Caco-2 (cell line): Measurements from ENCODE around the gene HECTD3. TPM values are rescaled to one million over a fixed set of nuclear protein-coding genes. Genes with fewer than 3 reads are reported as not detected.
A peak's percentile ranks its signal among the peaks of the same experiment; 100 is the strongest.

Experiments used
- Bru-seq: library from RNA; stranded (reverse); fragments of 400-500 nt; gene quantifications from one replicate; lab custom pipeline; 2021; lab: Mats Ljungman, UMichigan
- BruChase-seq, 2 experiments: library from RNA; stranded (reverse); fragments of 400-500 nt; gene quantifications; one replicate each; lab custom pipeline; 2021; lab: Mats Ljungman, UMichigan
- BruUV-seq: library from RNA; stranded (reverse); fragments of 400-500 nt; replicated peaks from 2 replicates; lab custom pipeline; 2021; lab: Mats Ljungman, UMichigan
- CTCF ChIA-PET: fragments of 300-600 bp; sonication (Branson Sonifier 250); formaldehyde crosslinking; loops from one replicate; lab custom pipeline; 2022; ENCODE audit warnings: antibody characterized with exemption; lab: Charles Lee
- POLR2A ChIA-PET: fragments of 300-600 bp; sonication (Branson Sonifier 250); formaldehyde crosslinking; loops from one replicate; lab custom pipeline; 2022; ENCODE audit warnings: antibody characterized with exemption; lab: Charles Lee
- DNase-seq, 2 experiments: peaks; one replicate each; pipeline versions ENCODE4 v3.0.0 to v3.0.0-alpha.2; 2020 to 2022
- H3K27me3 ChIP-seq: replicated peaks from 2 replicates; pipeline ENCODE4 v1.6.0; 2011; ENCODE audit warnings: low read length; ENCODE audit not compliant: control insufficient read depth, insufficient read depth
- H3K36me3 ChIP-seq: 2 replicates; pipeline ENCODE4 v1.5.1; 2011; ENCODE audit warnings: low read length; ENCODE audit not compliant: control insufficient read depth, insufficient read depth
- H3K4me1 ChIP-seq: fragments of 250-450 bp; sonication (Bioruptor Pico); 2 replicates; pipeline ENCODE4 v1.5.1; 2020; ENCODE audit warnings: mild to moderate bottlenecking
- H3K4me3 ChIP-seq: 2 replicates; pipeline ENCODE4 v1.5.1; 2011; ENCODE audit warnings: low read depth, mild to moderate bottlenecking, control low read depth, low read length
- H3K9me3 ChIP-seq: fragments of 250-450 bp; sonication (Bioruptor Pico); 2 replicates; pipeline ENCODE4 v1.5.1; 2020; ENCODE audit warnings: mild to moderate bottlenecking, moderate library complexity
- H3K27ac Mint-ChIP-seq: one replicate; pipeline ENCODE4 v1.8.0; 2022; ENCODE audit warnings: mixed read lengths; ENCODE audit not compliant: unreplicated experiment
- H3K27me3 Mint-ChIP-seq: one replicate; pipeline ENCODE4 v1.8.0; 2022; ENCODE audit warnings: mixed read lengths; ENCODE audit not compliant: insufficient read depth, unreplicated experiment
- H3K36me3 Mint-ChIP-seq: one replicate; pipeline ENCODE4 v1.8.0; 2022; ENCODE audit warnings: mild to moderate bottlenecking, mixed read lengths; ENCODE audit not compliant: insufficient read depth, unreplicated experiment
- H3K4me1 Mint-ChIP-seq: one replicate; pipeline ENCODE4 v1.8.0; 2022; ENCODE audit warnings: low read depth, mixed read lengths; ENCODE audit not compliant: unreplicated experiment
- H3K4me3 Mint-ChIP-seq: one replicate; pipeline ENCODE4 v1.8.0; 2022; ENCODE audit warnings: mild to moderate bottlenecking, moderate library complexity, mixed read lengths; ENCODE audit not compliant: unreplicated experiment
- H3K9me3 Mint-ChIP-seq: one replicate; pipeline ENCODE4 v1.8.0; 2022; ENCODE audit warnings: mixed read lengths; ENCODE audit not compliant: unreplicated experiment
- intact Hi-C: fragments of 100-400 bp; cut with micrococcal nuclease; formaldehyde crosslinking; loops from one replicate; pipeline ENCODE4 v1.10.0; 2022; ENCODE audit not compliant: unreplicated experiment
- long read RNA-seq: library from polyadenylated mRNA; stranded (forward); transcript quantifications from one replicate; pipeline ENCODE4 v2.0.0, GENCODE V29; 2022
- total RNA-seq: library from RNA; stranded (reverse); gene quantifications from 2 replicates; pipeline ENCODE4 v1.2.3, GENCODE V29; 2022
- TF ChIP-seq, protein P1 (sequence below), 2 experiments: fragments of 200-600 bp in 1 of 2; IDR thresholded peaks; 1 replicate in 1 of 2; 2 replicates in 1 of 2; pipeline versions ENCODE4 v1.5.1 to v1.8.0; 2011 to 2022; ENCODE audit warnings: antibody characterized with exemption in 1 of 2, control low read depth in 1 of 2, inconsistent platforms in 1 of 2, low read depth in 1 of 2, low read length in 1 of 2, mild to moderate bottlenecking in 1 of 2, moderate library complexity in 1 of 2; ENCODE audit not compliant: insufficient read depth in 1 of 2, severe bottlenecking in 1 of 2, unreplicated experiment in 1 of 2

The HECTD3 gene
- total RNA-seq (28.8 and 29.4 TPM in 2 replicates), Bru-seq, nascent RNA (percentile 56 among the genes with signal in this experiment), BruChase-seq, experiment 1, labeled RNA remaining after a 2-hour chase (percentile 67 among the genes with signal in this experiment), BruChase-seq, experiment 2, labeled RNA remaining after a 6-hour chase (percentile 77 among the genes with signal in this experiment)
- long read RNA-seq, transcript HECTD3-202 (21 exons, 3,610 nt), result major isoform, 18 of 30 reads
- long read RNA-seq, partial matches to known transcripts, result 4 of 30 reads
- long read RNA-seq, other reads (novel, unspliced or antisense), result 6 of 30 reads

DNA sequence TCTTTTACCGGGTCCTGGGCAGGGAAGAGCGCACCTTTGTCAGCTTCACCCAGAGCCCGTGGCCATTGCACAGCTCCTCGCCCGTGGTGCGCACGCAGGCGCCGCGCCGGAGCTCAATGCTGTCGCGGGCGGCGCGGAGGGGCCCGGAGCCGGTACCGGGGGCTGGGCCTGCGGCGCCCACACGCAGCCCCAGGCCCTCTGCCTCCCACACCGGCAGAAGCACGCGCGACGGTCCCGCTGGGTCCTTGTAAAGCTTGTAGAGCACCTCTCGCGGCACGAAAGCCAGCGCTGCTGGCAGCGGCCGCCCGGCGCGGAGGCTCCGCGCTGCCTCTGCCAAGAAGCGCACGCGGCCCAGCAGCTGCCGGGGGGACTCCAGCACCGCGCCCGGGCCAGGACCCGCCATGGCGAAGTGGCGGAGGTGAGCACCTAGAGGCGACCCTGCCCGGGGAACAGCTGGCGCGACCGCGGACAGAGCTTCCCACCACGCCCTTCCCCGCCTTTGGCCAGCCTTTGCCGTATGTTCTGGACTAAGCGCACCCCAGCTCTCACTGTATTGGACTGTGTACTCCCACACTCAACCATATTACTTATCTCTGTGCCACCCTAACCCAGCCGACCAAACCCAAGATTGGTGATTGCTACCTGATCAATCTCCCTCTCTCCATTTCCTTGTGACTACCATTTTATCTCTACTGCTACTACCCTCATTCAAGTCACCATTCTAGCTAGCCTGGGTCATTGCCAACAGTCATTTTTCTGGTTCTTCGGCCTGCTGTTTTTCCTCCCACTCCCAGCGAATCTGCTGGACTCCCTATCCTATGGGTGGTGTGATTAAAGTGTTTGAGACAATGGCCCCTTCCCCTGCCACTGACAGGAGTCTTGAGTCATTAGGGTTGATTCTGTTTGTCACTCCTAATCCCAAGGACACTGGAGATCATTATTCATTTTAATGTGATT lies at the start of gene HECTD3:
Gene HECTD3, minus strand, starts transcription at position 470 of the 957 bp plus-strand sequence. Its CDS starts 67 bp downstream, at position 403.
- H3K9me3 Mint-ChIP-seq, result no peaks in the 10 kb centered on the region
- BruUV-seq, result TSS peak; percentile 38
- intact Hi-C loops, result loop anchor here (2.0 to 10.0 kb wide), 5 partner anchors 168 to 564 kb away; partner anchors contain the start of genes PTCH2 and ZSWIM5
- H3K4me3 Mint-ChIP-seq, result peak within 1 kb of the TSS; percentile 71
- H3K4me1 Mint-ChIP-seq, result no peaks in the 10 kb centered on the region
- TF ChIP-seq, protein P1, sequence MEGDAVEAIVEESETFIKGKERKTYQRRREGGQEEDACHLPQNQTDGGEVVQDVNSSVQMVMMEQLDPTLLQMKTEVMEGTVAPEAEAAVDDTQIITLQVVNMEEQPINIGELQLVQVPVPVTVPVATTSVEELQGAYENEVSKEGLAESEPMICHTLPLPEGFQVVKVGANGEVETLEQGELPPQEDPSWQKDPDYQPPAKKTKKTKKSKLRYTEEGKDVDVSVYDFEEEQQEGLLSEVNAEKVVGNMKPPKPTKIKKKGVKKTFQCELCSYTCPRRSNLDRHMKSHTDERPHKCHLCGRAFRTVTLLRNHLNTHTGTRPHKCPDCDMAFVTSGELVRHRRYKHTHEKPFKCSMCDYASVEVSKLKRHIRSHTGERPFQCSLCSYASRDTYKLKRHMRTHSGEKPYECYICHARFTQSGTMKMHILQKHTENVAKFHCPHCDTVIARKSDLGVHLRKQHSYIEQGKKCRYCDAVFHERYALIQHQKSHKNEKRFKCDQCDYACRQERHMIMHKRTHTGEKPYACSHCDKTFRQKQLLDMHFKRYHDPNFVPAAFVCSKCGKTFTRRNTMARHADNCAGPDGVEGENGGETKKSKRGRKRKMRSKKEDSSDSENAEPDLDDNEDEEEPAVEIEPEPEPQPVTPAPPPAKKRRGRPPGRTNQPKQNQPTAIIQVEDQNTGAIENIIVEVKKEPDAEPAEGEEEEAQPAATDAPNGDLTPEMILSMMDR (IDR thresholded peaks at IDR 0.05; ENCODE audit: insufficient read depth in 1 of 2, low read depth in 1 of 2, low read length in 1 of 2, severe bottlenecking in 1 of 2, unreplicated experiment in 1 of 2), result no peak
- peaks cover 4% of the 10 kb centered on the region; the same call in 1 of the 2 replicates for H3K4me1 ChIP-seq
- no peaks in the 10 kb centered on the region for H3K9me3 ChIP-seq
- CTCF ChIA-PET, result interaction anchor here (0.6 to 2.9 kb wide), 10 partner anchors 86 to 489 kb away, joined by 3 to 20 read pairs (median 4); partner anchors contain the start of genes CCDC163, HPDL, MMACHC and PTCH2
- POLR2A ChIA-PET, result interaction anchor here (0.6 to 3.0 kb wide), 10 partner anchors 8 to 489 kb away, joined by 3 to 16 read pairs (median 7); partner anchors contain the start of genes CCDC163, MMACHC, MUTYH and RNU5D-1
- H3K27ac Mint-ChIP-seq, result peak within 1 kb of the TSS; percentile 59
- peak; percentile 79 to 81 for DNase-seq
- no peaks in the 10 kb centered on the region for H3K27me3 ChIP-seq
- peak within 1 kb of the TSS; percentile 62 for H3K4me3 ChIP-seq
- no peaks in the 10 kb centered on the region for H3K27me3 Mint-ChIP-seq
- no peaks in the 10 kb centered on the region for H3K36me3 ChIP-seq
- H3K36me3 Mint-ChIP-seq, result peaks cover 9% of the 10 kb centered on the region

- H3K4me3 Mint-ChIP-seq, result no peak overlapping the region
- BruUV-seq, result no TSS peak
- Histone ChIP-seq H3K4me1 (no peaks in the 10 kb centered on the region), H3K4me3 (no peak overlapping the region), H3K27me3 (no peaks in the 10 kb centered on the region), H3K9me3 (no peaks in the 10 kb centered on the region), H3K36me3 (no peaks in the 10 kb centered on the region)
- TF ChIP-seq, protein P1 (IDR thresholded peaks at IDR 0.05; ENCODE audit: insufficient read depth in 1 of 2, low read depth in 1 of 2, low read length in 1 of 2, severe bottlenecking in 1 of 2, unreplicated experiment in 1 of 2), result no peak
- CTCF ChIA-PET, result no interaction called here
- POLR2A ChIA-PET, result no interaction called here
- no peaks in the 10 kb centered on the region for H3K36me3 Mint-ChIP-seq
- H3K4me1 Mint-ChIP-seq, result no peaks in the 10 kb centered on the region
- H3K27ac Mint-ChIP-seq, result no peak overlapping the region
- no peaks in the 10 kb centered on the region for H3K9me3 Mint-ChIP-seq
- no peak for DNase-seq
- intact Hi-C loops, result no loop called here
- no peaks in the 10 kb centered on the region for H3K27me3 Mint-ChIP-seq
These were observed 48.7 kb upstream of the HECTD3 start for GRCh38 chr1:45059829-45060228.

DNA sequence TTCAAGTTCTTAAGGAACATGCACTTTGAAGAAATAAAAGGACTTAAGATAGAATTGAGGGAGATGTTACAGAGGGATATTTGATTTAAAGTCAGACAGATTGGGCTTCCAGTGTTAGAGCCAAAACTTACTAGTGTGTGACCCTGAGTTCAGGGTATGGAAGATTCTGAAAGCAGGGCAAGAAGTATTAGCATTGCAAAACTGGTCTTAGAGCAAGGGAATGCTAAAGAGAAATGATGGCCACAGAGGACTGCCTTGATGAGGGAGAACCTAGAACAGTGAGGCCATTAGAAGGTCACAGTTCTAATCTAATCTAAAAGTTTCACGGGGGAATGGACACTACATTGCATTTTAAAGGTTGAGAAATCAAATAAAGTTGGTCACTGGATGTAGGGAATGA lies 46.4 kb upstream of the HECTD3 start:
- Mint-ChIP-seq H3K36me3 (no peaks in the 10 kb centered on the region), H3K4me1 (no peaks in the 10 kb centered on the region), H3K9me3 (no peaks in the 10 kb centered on the region), H3K4me3 (no peak overlapping the region), H3K27ac (no peak overlapping the region), H3K27me3 (no peaks in the 10 kb centered on the region)
- Histone ChIP-seq H3K27me3 (no peaks in the 10 kb centered on the region), H3K36me3 (no peaks in the 10 kb centered on the region), H3K4me3 (no peak overlapping the region), H3K4me1 (no peaks in the 10 kb centered on the region), H3K9me3 (no peaks in the 10 kb centered on the region)
- TF ChIP-seq, protein P1 (IDR thresholded peaks at IDR 0.05; ENCODE audit: insufficient read depth in 1 of 2, low read depth in 1 of 2, low read length in 1 of 2, severe bottlenecking in 1 of 2, unreplicated experiment in 1 of 2), result no peak
- BruUV-seq, result no TSS peak
- ChIA-PET POLR2A (no interaction called here), CTCF (no interaction called here)
- intact Hi-C loops, result no loop called here
- DNase-seq, result no peak
